ENCODE data around the gene NPEPPS. TPM values are rescaled to one million over a fixed set of nuclear protein-coding genes. Genes with fewer than 3 reads are reported as not detected.
"Not testable (repeated sequence)": the region's sequence is repeated elsewhere in the genome, so short reads cannot be mapped to it uniquely, and the experiment has no call there.

Gene NPEPPS
- total RNA-seq, 1 donor from 2014 or later: 150 TPM

DNA sequence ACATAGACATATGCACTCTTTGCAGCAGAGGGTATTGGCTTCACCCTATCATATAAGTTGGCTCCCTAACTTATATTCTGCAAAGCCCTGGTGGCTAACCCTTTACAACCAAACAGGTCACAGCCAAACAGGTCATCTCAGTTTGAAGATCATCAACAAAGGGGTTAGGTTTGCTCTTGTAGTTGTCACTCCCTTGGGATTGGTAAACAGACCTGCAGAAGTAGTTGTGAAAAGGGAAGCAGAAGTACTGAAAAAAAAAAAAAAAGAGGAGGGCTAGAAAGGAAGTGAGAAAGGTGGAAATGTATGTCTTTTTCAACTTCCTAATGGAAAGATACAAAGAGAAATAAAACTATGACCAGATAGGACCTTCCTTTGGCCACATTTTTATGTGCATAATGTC lies 8.6 kb upstream of the NPEPPS start:
- not testable (repeated sequence) for H3K27me3 Mint-ChIP-seq; DNase-seq (ENCODE audit: extremely low spot score, unreplicated experiment); H3K9me3 Mint-ChIP-seq; H3K27ac Mint-ChIP-seq; H3K36me3 Mint-ChIP-seq; H3K4me1 Mint-ChIP-seq (ENCODE audit: unreplicated experiment); H3K4me3 Mint-ChIP-seq

DNA sequence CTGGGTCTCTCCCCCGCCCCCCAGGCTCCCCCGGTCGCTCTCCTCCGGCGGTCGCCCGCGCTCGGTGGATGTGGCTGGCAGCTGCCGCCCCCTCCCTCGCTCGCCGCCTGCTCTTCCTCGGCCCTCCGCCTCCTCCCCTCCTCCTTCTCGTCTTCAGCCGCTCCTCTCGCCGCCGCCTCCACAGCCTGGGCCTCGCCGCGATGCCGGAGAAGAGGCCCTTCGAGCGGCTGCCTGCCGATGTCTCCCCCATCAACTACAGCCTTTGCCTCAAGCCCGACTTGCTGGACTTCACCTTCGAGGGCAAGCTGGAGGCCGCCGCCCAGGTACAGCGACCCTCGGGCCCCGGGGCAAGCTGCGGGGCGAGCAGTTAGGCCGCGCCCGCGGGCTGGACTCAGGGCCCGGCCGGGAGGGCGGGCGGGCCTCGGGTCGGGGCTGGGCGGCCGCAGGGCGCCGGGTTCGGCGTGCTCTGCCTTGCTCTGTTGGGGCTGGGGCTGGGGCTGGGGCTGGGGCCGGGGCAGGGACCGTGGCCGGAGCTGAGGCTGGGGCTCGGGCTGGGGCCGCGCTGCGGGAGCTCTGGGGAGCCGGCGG lies 419 bp downstream of the NPEPPS start:
- not testable (repeated sequence) for H3K9me3 Mint-ChIP-seq; H3K36me3 Mint-ChIP-seq; H3K4me3 Mint-ChIP-seq; H3K4me1 Mint-ChIP-seq (ENCODE audit: unreplicated experiment); DNase-seq (ENCODE audit: extremely low spot score, unreplicated experiment); H3K27me3 Mint-ChIP-seq
- peak overlapping the region; percentile 98 for H3K27ac Mint-ChIP-seq

DNA sequence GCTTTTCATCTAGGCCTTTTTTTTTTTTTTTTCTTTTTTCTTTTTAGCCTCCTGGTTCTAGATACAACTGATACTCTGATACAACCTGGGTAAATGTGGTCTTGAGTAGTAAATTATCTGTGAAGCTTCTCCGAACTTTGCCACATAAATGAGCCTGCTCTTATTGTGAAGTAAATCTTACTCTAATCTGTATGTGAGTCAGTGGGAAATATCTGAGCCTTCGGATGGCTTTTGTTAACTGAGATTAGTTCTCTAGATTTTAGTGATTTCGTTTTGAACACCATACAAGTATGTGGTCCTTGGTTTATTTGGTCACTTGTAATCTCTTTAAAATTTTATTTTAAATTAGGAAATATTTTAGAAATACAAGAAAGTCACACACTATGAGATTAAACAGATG lies 8.2 kb downstream of the NPEPPS start:
- DNase-seq (ENCODE audit: extremely low spot score, unreplicated experiment); H3K9me3 Mint-ChIP-seq; H3K36me3 Mint-ChIP-seq; H3K4me1 Mint-ChIP-seq (ENCODE audit: unreplicated experiment); H3K4me3 Mint-ChIP-seq; H3K27me3 Mint-ChIP-seq: not testable (repeated sequence)
- peak overlapping the region; percentile 62 for H3K27ac Mint-ChIP-seq

DNA sequence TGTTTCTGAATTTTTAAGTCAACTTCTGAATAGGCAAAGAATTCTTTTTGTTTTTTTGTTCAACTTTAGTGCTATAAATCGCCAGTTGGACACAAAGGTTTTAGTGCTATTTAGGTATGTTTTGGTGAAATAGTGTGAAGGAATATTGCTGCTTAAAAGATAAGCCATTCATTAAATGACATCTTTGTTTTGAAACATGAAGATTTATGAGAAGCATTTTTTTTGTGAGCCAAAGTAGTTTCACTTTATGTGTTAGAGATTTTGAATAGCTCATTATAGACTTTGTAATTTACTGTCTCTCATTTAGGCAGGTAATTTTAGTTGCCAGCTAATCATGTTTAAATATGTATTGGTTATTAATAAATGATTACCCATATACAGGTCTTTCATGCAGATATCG lies 10.8 kb downstream of the NPEPPS start:
- DNase-seq (ENCODE audit: extremely low spot score, unreplicated experiment); H3K27ac Mint-ChIP-seq; H3K27me3 Mint-ChIP-seq; H3K4me1 Mint-ChIP-seq (ENCODE audit: unreplicated experiment); H3K4me3 Mint-ChIP-seq; H3K9me3 Mint-ChIP-seq; H3K36me3 Mint-ChIP-seq: not testable (repeated sequence)

DNA sequence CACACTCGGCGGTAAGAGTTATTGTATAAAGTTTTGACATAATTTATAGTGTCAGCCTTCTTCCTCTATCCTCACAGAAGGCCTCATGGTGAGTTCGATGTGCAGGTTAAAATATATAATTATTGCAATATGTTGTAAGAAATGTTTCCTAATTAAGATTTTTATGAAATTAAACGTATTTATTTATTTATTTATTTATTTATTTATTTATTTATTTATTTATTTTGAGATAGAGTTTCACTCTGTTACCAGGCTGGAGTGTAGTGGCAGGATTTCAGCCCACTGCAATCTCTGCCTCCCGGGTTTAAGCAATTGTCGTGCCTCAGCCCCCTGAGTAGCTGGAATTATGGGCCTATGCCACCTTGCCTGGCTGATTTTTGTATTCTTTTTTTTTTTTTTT lies 13.4 kb downstream of the NPEPPS start:
- H3K27ac Mint-ChIP-seq; H3K36me3 Mint-ChIP-seq; H3K27me3 Mint-ChIP-seq; H3K4me1 Mint-ChIP-seq (ENCODE audit: unreplicated experiment); H3K9me3 Mint-ChIP-seq; DNase-seq (ENCODE audit: extremely low spot score, unreplicated experiment); H3K4me3 Mint-ChIP-seq: not testable (repeated sequence)

DNA sequence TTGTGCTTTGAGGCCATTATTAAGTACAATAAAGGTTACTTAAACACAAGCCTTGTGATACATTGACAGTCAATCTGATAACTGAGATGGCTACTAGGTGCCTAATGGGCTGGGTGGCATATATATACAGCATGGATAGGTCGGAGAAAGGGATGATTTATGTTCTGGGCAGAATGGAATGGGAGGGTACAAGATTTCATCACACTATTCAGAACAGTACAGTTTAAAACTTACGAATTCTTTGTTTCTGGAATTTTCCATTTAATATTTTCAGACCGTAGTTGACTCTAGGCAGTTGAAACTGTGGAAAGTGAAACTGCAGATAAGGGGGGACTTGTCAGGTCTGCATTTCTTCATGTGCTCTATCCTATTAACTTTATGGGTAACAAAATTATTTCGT lies 23.8 kb downstream of the NPEPPS start:
- not testable (repeated sequence) for DNase-seq (ENCODE audit: extremely low spot score, unreplicated experiment); H3K9me3 Mint-ChIP-seq; H3K27me3 Mint-ChIP-seq; H3K36me3 Mint-ChIP-seq; H3K4me3 Mint-ChIP-seq; H3K4me1 Mint-ChIP-seq (ENCODE audit: unreplicated experiment)
- peak overlapping the region; percentile 15 for H3K27ac Mint-ChIP-seq

GRCh38 chr17:47556108-47556507 lies 25.2 kb downstream of the NPEPPS start:
- not testable (repeated sequence) for H3K9me3 Mint-ChIP-seq; DNase-seq (ENCODE audit: extremely low spot score, unreplicated experiment); H3K27ac Mint-ChIP-seq; H3K36me3 Mint-ChIP-seq; H3K4me3 Mint-ChIP-seq; H3K4me1 Mint-ChIP-seq (ENCODE audit: unreplicated experiment); H3K27me3 Mint-ChIP-seq

DNA sequence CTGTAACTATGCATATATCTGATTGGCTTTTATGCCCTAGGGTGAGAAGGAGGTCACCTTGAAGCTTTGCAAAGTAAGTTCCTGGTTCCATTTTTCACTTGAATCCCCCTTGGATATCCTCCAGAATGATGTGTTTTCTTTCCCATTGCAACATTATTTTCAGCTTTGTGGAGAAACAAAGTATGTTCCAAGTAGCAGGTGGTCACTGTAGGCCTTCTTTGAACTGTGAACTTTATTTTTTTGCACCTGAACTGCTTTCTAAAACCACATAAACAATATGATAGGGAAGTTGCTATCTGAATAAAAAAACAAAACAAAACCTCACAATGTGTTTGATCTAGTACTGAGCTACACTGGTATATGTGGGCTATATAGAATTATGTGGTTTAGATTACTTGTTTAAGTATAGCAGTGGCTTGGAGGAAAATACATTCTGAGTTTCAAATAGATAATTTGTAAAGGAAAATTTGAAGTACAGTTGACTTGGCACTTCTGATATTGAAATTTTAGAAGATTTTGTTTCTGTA lies 29.7 kb downstream of the NPEPPS start:
- not testable (repeated sequence) for H3K9me3 Mint-ChIP-seq; H3K36me3 Mint-ChIP-seq; DNase-seq (ENCODE audit: extremely low spot score, unreplicated experiment); H3K27me3 Mint-ChIP-seq; H3K4me1 Mint-ChIP-seq (ENCODE audit: unreplicated experiment); H3K27ac Mint-ChIP-seq; H3K4me3 Mint-ChIP-seq

- H3K4me1 Mint-ChIP-seq (ENCODE audit: unreplicated experiment); H3K36me3 Mint-ChIP-seq; H3K4me3 Mint-ChIP-seq; H3K27ac Mint-ChIP-seq; H3K27me3 Mint-ChIP-seq; DNase-seq (ENCODE audit: extremely low spot score, unreplicated experiment); H3K9me3 Mint-ChIP-seq: not testable (repeated sequence)
Observed at GRCh38 chr17:47561698-47562405, 30.9 kb downstream of the NPEPPS start.

GRCh38 chr17:47562406-47562705 lies 31.4 kb downstream of the NPEPPS start:
- DNase-seq (ENCODE audit: extremely low spot score, unreplicated experiment); H3K27me3 Mint-ChIP-seq; H3K27ac Mint-ChIP-seq; H3K9me3 Mint-ChIP-seq; H3K4me3 Mint-ChIP-seq; H3K36me3 Mint-ChIP-seq; H3K4me1 Mint-ChIP-seq (ENCODE audit: unreplicated experiment): not testable (repeated sequence)
- peak; percentile 36 for TF ChIP-seq CTCF (conservative IDR thresholded peaks at IDR 0.05)

GRCh38 chr17:47567261-47567660 lies 36.4 kb downstream of the NPEPPS start:
- not testable (repeated sequence) for H3K27me3 Mint-ChIP-seq; H3K9me3 Mint-ChIP-seq; H3K36me3 Mint-ChIP-seq; DNase-seq (ENCODE audit: extremely low spot score, unreplicated experiment); H3K27ac Mint-ChIP-seq; H3K4me3 Mint-ChIP-seq; H3K4me1 Mint-ChIP-seq (ENCODE audit: unreplicated experiment)

GRCh38 chr17:47572561-47572960 lies 41.7 kb downstream of the NPEPPS start:
- H3K4me3 Mint-ChIP-seq; H3K9me3 Mint-ChIP-seq; H3K27ac Mint-ChIP-seq; DNase-seq (ENCODE audit: extremely low spot score, unreplicated experiment); H3K4me1 Mint-ChIP-seq (ENCODE audit: unreplicated experiment); H3K27me3 Mint-ChIP-seq: not testable (repeated sequence)
- H3K36me3 Mint-ChIP-seq: peaks cover 11% of the 10 kb centered on the region

DNA sequence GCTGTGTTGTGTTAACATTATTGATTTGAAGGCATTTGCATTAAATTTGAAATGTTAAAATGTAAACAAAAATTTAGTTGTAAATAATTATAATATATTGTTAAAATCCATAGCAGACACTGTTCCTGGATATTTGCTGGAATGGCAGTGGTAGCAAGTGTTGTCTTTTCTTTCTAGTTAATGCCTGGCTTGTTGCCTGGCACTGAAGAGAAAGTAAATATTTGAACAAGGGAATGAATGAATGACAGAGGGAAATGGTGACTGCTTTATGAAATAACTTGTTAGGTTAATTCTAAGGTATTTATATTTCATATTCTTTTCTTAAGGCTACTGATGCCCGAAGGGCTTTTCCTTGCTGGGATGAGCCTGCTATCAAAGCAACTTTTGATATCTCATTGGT lies 51.5 kb downstream of the NPEPPS start:
- H3K27me3 Mint-ChIP-seq; H3K4me1 Mint-ChIP-seq (ENCODE audit: unreplicated experiment); DNase-seq (ENCODE audit: extremely low spot score, unreplicated experiment); H3K4me3 Mint-ChIP-seq; H3K9me3 Mint-ChIP-seq; H3K36me3 Mint-ChIP-seq; H3K27ac Mint-ChIP-seq: not testable (repeated sequence)
